ENCODE results near the gene C11orf58.

The C11orf58 gene

DNA sequence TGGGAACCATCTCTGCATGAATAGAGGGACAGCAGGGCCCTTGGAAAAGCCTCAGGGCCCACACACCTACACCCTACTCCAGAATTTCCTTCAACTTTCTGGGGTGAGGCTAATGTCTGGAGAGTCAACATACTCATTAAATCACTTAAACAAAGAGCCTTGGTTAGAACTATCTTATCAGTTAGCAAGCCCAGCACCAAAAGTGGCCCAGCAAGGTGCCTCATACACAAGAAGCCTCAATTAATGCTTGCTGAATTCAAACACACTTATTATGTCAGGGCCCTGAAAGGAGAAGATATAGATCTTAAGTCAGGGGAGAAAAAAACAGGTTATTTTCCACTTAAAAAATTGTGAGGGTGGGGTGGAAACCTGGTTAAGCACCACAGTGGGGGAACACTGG is 61.4 kb downstream of the C11orf58 start:
- no peak for DNase-seq (ENCODE audit: extremely low read depth, insufficient read length)
- TF ChIP-seq, protein P1, sequence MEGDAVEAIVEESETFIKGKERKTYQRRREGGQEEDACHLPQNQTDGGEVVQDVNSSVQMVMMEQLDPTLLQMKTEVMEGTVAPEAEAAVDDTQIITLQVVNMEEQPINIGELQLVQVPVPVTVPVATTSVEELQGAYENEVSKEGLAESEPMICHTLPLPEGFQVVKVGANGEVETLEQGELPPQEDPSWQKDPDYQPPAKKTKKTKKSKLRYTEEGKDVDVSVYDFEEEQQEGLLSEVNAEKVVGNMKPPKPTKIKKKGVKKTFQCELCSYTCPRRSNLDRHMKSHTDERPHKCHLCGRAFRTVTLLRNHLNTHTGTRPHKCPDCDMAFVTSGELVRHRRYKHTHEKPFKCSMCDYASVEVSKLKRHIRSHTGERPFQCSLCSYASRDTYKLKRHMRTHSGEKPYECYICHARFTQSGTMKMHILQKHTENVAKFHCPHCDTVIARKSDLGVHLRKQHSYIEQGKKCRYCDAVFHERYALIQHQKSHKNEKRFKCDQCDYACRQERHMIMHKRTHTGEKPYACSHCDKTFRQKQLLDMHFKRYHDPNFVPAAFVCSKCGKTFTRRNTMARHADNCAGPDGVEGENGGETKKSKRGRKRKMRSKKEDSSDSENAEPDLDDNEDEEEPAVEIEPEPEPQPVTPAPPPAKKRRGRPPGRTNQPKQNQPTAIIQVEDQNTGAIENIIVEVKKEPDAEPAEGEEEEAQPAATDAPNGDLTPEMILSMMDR (IDR thresholded peaks at IDR 0.05; ENCODE audit: insufficient read depth, low read length, poor library complexity, severe bottlenecking): no peak
- Histone ChIP-seq H3K27me3 (replicated peaks; ENCODE audit: control insufficient read depth, insufficient read depth, low read length) (no peaks in the 10 kb centered on the region), H3K36me3 (ENCODE audit: control insufficient read depth, insufficient read depth, low read length) (no peaks in the 10 kb centered on the region), H3K4me3 (replicated peaks; ENCODE audit: low read depth, low read length) (no peak overlapping the region)

DNA sequence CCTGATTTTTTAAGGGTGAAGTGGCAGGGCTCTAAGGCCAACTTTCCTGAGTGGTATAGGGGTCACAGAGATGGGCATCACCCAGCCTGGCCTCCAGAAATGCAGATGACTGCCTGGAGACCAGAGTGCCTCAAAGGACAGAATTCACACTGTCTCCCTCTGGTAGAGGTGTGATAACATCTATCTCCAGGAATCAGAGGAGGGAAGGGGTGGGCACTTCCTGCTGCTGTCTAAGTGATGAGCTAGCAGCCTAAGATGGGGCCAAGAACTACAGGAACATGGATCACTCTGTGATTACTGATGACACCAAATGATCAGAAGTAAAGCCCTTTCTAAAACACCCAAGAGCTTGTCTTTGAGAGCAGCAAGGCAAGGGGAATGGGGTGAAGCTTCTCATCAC is 61.9 kb downstream of the C11orf58 start:
- no peak for DNase-seq (ENCODE audit: extremely low read depth, insufficient read length)
- TF ChIP-seq, protein P1 (IDR thresholded peaks at IDR 0.05; ENCODE audit: insufficient read depth, low read length, poor library complexity, severe bottlenecking): no peak
- no peaks in the 10 kb centered on the region for H3K36me3 ChIP-seq (ENCODE audit: control insufficient read depth, insufficient read depth, low read length)
- H3K4me3 ChIP-seq (replicated peaks; ENCODE audit: low read depth, low read length): no peak overlapping the region
- H3K27me3 ChIP-seq (replicated peaks; ENCODE audit: control insufficient read depth, insufficient read depth, low read length): no peaks in the 10 kb centered on the region

DNA sequence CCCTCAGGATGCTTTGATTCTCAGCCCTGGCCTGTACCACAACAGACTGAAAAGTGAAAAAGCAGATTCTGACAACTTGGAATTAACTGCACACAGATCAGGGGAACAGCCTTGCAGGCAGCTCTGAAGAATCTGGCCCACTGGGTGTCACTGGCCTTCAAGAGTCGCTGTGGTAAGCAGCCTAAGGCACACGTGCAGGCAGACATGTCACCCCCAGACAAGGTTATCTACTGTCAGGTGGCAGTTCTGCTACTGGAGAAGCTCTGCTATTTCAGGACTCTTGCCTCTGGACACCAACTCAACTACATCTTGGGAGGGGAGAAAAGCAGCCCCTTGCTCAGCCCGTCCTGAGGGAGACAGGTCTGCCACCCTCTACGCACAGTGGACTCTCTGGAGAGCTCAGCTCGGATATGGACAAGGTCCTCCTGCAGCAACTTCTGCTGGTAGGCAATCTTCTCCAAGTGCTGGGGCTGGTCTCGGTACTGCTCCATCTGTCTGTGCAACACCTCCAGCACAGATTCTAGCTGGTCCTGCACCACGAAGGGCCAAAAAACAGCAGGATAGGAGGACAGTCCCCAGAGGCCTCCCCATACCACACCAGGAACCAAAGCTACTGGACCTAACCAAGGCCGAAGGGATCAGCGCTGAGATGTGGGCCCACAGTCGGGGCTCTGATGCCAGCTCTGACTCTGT is 63.0 kb downstream of the C11orf58 start:
- no peaks in the 10 kb centered on the region for H3K36me3 ChIP-seq (ENCODE audit: control insufficient read depth, insufficient read depth, low read length)
- TF ChIP-seq, protein P1 (IDR thresholded peaks at IDR 0.05; ENCODE audit: insufficient read depth, low read length, poor library complexity, severe bottlenecking): no peak
- DNase-seq (ENCODE audit: extremely low read depth, insufficient read length): no peak
- H3K4me3 ChIP-seq (replicated peaks; ENCODE audit: low read depth, low read length): no peak overlapping the region
- H3K27me3 ChIP-seq (replicated peaks; ENCODE audit: control insufficient read depth, insufficient read depth, low read length): no peaks in the 10 kb centered on the region

DNA sequence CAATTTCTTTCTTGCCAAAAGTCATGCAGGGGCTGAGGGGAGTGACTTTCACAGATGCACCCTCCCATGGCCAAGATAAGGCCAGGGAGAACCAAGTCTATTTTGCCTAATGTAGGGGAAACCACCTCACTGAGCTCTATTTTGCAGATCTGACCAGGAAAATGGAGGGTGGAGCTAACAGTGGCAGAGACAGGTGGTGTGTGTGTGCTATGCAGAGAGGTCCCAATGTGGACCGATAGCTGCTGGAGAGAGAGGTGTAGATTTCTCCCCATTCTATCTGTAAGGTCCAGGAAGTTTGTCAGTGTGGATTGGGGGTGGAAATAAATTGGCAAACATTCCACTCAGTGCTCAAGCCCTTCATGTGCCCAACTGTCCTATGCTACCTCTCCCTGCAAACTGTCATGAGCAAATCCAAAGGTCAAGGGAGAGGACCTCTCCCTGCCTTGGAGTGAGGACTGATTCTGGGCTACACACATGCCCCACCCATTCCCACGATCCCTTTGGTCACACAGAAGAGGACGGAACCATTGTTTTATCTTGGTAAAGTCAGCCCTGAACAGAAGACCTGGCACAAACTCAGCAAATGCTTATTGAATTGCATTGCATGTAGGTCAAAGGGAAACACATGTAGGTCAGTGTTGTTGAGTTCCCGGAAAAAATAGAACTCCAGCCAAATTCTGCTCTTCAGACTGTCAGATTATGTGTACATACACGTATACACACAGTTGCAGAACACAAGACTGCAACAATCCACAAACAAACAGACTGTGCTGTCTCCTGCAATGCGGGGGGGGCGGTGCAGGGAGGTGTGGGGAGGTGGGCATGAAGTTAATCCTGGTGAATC is 65.9 kb downstream of the C11orf58 start:
- no peak for DNase-seq (ENCODE audit: extremely low read depth, insufficient read length)
- Histone ChIP-seq H3K4me3 (replicated peaks; ENCODE audit: low read depth, low read length) (no peak overlapping the region), H3K36me3 (ENCODE audit: control insufficient read depth, insufficient read depth, low read length) (no peaks in the 10 kb centered on the region), H3K27me3 (replicated peaks; ENCODE audit: control insufficient read depth, insufficient read depth, low read length) (no peaks in the 10 kb centered on the region)
- TF ChIP-seq, protein P1 (IDR thresholded peaks at IDR 0.05; ENCODE audit: insufficient read depth, low read length, poor library complexity, severe bottlenecking): no peak

DNA sequence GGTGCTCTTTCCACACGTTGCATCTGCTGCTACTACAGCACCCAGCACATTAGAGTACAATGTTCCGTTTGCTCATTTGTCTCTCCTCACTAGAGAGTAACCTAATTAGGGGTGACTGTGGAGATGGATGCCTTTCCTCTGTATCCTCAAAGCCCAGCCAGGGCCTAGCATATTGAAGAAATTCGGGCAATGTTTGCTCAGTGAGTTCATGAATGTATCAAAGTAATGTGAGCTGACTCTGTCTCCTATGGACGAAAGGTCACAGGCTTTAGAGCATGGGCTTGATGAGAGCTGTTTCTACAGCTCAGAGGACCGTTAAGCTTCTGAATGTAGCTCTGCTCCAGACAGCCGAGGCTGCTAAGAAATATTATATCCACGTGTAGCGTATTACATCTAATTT is 67.5 kb downstream of the C11orf58 start:
- H3K27me3 ChIP-seq (replicated peaks; ENCODE audit: control insufficient read depth, insufficient read depth, low read length): no peaks in the 10 kb centered on the region
- H3K4me3 ChIP-seq (replicated peaks; ENCODE audit: low read depth, low read length): no peak overlapping the region
- DNase-seq (ENCODE audit: extremely low read depth, insufficient read length): no peak
- TF ChIP-seq, protein P1 (IDR thresholded peaks at IDR 0.05; ENCODE audit: insufficient read depth, low read length, poor library complexity, severe bottlenecking): no peak
- H3K36me3 ChIP-seq (ENCODE audit: control insufficient read depth, insufficient read depth, low read length): no peaks in the 10 kb centered on the region

All from GM06990 (cell line).